ENCODE results near the gene TOGARAM1. TPM values are rescaled to one million over a fixed set of nuclear protein-coding genes. Genes with fewer than 3 reads are reported as not detected.
"Not testable (repeated sequence)": the region's sequence is repeated elsewhere in the genome, so short reads cannot be mapped to it uniquely, and the experiment has no call there.

TOGARAM1 gene
- polyA plus RNA-seq, 1 donor = 23.4 TPM

DNA sequence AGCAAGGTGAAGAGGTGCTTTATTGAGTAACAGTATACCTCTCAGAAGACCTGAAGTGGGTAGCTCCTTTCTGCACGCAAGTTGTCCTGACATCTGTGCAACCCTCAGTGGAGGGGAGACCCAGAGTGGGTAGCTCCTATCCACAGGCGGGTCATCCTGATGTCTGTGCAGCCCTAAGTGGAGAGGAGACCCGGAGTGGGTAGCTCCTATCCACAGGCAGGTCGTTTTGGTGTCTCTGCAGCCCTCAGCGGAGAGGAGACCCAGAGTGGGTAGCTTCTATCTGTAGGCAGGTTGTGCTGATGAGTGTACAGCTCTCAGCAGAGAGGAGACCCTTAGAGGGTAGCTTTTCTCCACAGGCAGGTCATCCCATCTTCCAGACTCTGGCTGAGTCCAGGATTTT is 76.9 kb downstream of the TOGARAM1 start:
- no peak for DNase-seq (ENCODE audit: low read depth)

- no peak for DNase-seq (ENCODE audit: low read depth)
Observed at GRCh38 chr14:45039390-45039789, 77.4 kb downstream of the TOGARAM1 start.

- no peak for DNase-seq (ENCODE audit: low read depth)
Observed at GRCh38 chr14:45041641-45042040, 79.7 kb downstream of the TOGARAM1 start.

- no peak for DNase-seq (ENCODE audit: low read depth)
Observed at GRCh38 chr14:45044638-45045037, 82.6 kb downstream of the TOGARAM1 start.

GRCh38 chr14:45048385-45048784 is 86.4 kb downstream of the TOGARAM1 start:
- DNase-seq (ENCODE audit: low read depth) = no peak

GRCh38 chr14:45051180-45051579 is 89.2 kb downstream of the TOGARAM1 start:
- DNase-seq (ENCODE audit: low read depth) = no peak

- DNase-seq (ENCODE audit: low read depth) = no peak
Observed at GRCh38 chr14:45051896-45052295, 89.9 kb downstream of the TOGARAM1 start.

GRCh38 chr14:45057349-45057748 is 95.4 kb downstream of the TOGARAM1 start:
- no peak for DNase-seq (ENCODE audit: low read depth)

GRCh38 chr14:45057881-45058364 is 95.9 kb downstream of the TOGARAM1 start:
- DNase-seq (ENCODE audit: low read depth) = no peak

- no peak for DNase-seq (ENCODE audit: low read depth)
Observed at GRCh38 chr14:45060551-45060950, 98.6 kb downstream of the TOGARAM1 start.

- DNase-seq (ENCODE audit: low read depth) = no peak
Observed at GRCh38 chr14:45065540-45065939, 103.5 kb downstream of the TOGARAM1 start.

DNA sequence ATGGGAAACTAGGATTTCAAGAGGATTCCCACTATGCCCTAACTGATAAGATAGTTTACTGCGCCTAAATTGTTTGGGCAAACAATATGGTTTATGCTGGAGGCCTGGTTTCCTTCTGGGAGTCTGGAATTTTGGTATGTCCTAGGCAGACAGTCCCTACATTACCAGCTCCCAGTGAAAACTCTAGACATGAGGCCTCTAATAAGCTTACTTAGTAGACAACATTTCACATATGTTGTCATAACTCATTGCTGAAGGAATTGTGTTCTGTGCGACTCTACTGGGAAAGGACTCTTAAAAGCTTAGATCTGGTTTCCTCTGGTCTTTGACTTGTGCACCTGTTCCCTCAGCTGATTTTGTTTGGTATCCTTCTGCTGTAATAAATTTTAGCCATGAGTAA is 104.0 kb downstream of the TOGARAM1 start:
- no peak for DNase-seq (ENCODE audit: low read depth)

- DNase-seq (ENCODE audit: low read depth) = no peak
Observed at GRCh38 chr14:45066667-45067066, 104.7 kb downstream of the TOGARAM1 start.

GRCh38 chr14:45068396-45068795 is 106.4 kb downstream of the TOGARAM1 start:
- no peak for DNase-seq (ENCODE audit: low read depth)

- no peak for DNase-seq (ENCODE audit: low read depth)
Observed at GRCh38 chr14:45070215-45070614, 108.2 kb downstream of the TOGARAM1 start.

- DNase-seq (ENCODE audit: low read depth) = no peak
Observed at GRCh38 chr14:45072126-45072525, 110.1 kb downstream of the TOGARAM1 start.

DNA sequence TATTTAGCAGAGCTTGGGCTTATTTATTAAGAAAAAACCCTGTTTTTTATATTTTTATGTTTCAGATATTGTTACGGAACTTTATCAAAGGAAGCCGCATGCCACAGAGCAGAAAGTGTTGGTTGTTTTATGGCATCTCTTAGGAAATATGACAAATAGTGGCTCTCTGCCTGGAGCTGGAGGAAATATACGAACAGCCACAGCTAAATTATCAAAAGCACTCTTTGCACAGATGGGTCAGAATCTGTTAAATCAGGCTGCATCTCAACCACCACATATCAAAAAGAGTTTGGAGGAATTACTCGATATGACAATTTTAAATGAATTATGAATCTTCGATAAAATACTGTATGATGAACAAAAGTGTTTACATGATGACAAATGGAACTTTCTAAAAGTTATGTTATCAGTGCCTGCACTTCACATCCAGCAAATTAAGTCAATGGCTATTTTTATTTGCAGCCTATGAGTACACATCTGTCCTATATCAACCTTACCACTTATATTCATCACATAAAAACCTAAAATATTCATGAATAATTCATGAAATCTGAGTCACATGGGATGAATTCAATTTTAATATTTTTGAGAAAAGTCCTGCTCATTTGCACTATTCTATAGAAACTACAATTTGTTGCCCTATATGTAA is 111.4 kb downstream of the TOGARAM1 start:
- no peak for DNase-seq (ENCODE audit: low read depth)

- DNase-seq (ENCODE audit: low read depth) = no peak
Observed at GRCh38 chr14:45078323-45078722, 116.3 kb downstream of the TOGARAM1 start.

GRCh38 chr14:45080416-45080968 is 118.5 kb downstream of the TOGARAM1 start:
- DNase-seq (ENCODE audit: low read depth) = not testable (repeated sequence)

DNA sequence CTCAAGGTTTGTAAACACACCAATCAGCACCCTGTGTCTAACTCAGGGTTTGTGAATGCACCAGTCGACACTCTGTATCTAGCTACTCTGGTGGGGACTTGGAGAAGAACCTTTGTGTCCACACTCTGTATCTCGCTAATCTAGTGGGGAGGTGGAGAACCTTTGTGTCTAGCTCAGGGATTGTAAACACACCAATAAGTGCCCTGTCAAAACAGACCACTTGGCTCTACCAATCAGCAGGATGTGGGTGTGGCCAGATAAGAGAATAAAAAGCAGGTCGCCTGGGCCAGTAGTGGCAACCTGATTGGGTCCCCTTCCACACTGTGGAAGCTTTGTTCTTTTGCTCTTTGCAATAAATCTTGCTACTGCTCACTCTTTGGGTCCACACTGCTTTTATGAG is 119.1 kb downstream of the TOGARAM1 start:
- not testable (repeated sequence) for DNase-seq (ENCODE audit: low read depth)

DNA sequence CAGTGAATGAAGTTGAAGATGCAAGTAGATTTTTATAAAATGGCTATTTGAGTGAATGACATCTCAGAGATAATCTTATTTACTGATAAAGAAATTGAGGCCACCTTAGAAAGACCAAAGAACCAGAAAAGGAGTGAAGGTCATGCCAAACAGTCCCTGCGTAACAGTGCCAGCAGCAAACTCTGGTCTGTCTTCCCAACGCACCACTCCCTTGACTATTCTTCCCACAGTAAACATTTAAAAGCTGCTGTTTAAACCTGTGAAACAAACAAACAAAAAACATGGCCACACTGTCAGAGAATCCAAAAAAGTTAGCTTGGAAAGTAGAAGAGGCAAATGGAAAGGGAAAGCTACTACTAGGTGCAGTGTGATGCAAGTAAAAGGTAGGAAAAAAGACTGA is 120.4 kb downstream of the TOGARAM1 start:
- DNase-seq (ENCODE audit: low read depth) = no peak

DNA sequence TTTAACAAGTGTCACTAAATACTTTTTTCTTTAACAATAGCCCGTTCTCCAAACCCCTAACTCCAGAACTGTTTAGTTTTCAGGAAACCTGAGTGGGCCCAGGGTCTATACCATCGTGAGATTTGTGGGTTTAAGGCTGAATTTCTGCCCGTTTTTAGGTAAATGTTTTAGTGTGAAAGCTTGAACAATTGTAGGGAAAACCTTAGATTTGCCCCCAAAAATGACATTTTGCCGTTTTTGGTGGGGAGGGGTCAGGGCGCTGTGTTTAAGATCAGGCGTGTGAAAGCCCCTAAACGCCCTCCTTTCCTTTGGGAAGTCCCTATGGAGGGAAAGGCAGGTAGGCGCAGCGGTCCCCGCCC is 121.6 kb downstream of the TOGARAM1 start:
- DNase-seq (ENCODE audit: low read depth) = no peak

- peak; percentile 89 for DNase-seq (ENCODE audit: low read depth)
Observed at GRCh38 chr14:45083976-45084722, 122.2 kb downstream of the TOGARAM1 start, which contains the start of gene PRPF39. Gene PRPF39 (plus strand): TSS chr14:45084116. CDS start chr14:45095240, 11,124 bp downstream.
